ENCODE data around the gene FGF12. TPM values are rescaled to one million over a fixed set of nuclear protein-coding genes. Genes with fewer than 3 reads are reported as not detected.

The FGF12 gene
- total and polyA plus RNA-seq, 2 experiments from 2014 or later = not detected

DNA sequence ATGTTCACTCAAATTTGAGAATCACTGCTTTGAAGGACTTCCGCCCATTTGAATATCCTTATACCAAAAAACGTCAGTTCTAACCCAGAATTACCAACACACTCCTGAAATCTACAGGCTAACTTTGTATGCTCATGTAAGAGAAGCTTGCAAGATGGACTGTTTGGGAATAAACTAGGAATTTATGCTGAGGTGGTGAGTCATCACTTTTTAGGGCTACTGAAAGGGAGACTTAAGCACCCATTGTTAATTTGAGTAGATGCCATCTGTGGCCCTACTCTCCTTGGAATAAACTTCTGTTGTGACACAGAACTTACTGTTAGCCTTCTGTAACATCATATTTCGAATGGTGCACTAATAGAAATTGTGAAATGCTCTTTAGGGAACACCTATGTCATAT is 74.6 kb downstream of the FGF12 start:
- no peak overlapping the region for H3K4me2 ChIP-seq (ENCODE audit: unreplicated experiment)
- no peak overlapping the region for H2AFZ ChIP-seq
- no peaks in the 10 kb centered on the region for H3K36me3 ChIP-seq (ENCODE audit: low read depth)
- no peak for DNase-seq
- H4K20me1 ChIP-seq (ENCODE audit: insufficient read depth) = no peaks in the 10 kb centered on the region
- no peaks in the 10 kb centered on the region for H3K79me2 ChIP-seq (ENCODE audit: insufficient read depth)
- H3K27me3 ChIP-seq (replicated peaks; ENCODE audit: insufficient read depth) = no peaks in the 10 kb centered on the region
- no peaks in the 10 kb centered on the region for H3K9me2 ChIP-seq (ENCODE audit: insufficient read depth)
- H3F3A ChIP-seq (ENCODE audit: insufficient read depth) = no peaks in the 10 kb centered on the region
- no peak overlapping the region for H3K27ac ChIP-seq
- H3K4me3 ChIP-seq = no peak overlapping the region
- H3K4me1 ChIP-seq (ENCODE audit: insufficient read depth) = no peaks in the 10 kb centered on the region
- peaks cover 4% of the 10 kb centered on the region for H3K9me3 ChIP-seq (ENCODE audit: low read depth)
- in situ Hi-C loops (cut with MboI) = no loop called here
- H3K9ac ChIP-seq = no peak overlapping the region
- TF ChIP-seq EZH2 (IDR thresholded peaks at IDR 0.05; ENCODE audit: insufficient read depth, poor library complexity, severe bottlenecking) = no peak
- TF ChIP-seq EZH2phosphoT487 (IDR thresholded peaks at IDR 0.05; ENCODE audit: insufficient read depth, low read depth) = no peak
- 5 to 16% methylated on average over 3 of the region's 3 CpGs for WGBS, 2 experiments (ENCODE audit: low coverage in 1 of 2, low lambda C conversion rate in 2 of 2, missing lambda C conversion rate in 2 of 2)

DNA sequence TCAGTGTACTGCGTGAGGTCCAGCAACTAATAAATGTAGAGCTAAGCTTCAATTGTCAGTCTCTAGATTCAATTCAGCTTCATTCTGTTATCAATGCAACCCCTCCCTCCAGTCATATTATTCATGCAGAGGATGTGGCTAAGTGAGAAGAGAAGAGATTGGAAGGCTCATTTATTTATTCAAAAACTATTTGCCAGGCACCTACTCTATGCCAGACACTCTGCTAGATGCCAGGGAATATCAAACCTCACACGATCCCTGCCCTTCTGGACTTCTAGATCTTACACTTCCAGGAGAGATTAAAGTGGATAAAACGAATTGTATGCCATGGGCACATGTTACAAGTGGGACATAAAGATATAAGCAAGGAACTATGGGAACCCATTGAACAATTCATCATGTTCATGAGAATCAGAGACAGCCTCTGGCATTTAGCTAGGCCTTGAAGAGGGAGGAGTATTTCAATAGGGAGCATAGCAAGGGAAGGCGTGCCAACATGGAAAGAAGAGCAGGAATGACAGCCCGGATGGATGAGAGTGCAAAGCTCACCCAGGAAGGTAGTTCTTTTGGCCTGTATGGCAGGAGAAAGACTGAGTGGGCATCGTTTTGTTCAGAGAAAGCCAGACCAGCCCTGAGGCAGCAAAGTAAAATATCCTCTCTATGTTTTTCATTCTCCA is 75.4 kb downstream of the FGF12 start:
- H4K20me1 ChIP-seq (ENCODE audit: insufficient read depth) = no peaks in the 10 kb centered on the region
- H3K9me3 ChIP-seq (ENCODE audit: low read depth) = no peaks in the 10 kb centered on the region
- H2AFZ ChIP-seq = no peak overlapping the region
- no peaks in the 10 kb centered on the region for H3K27me3 ChIP-seq (replicated peaks; ENCODE audit: insufficient read depth)
- no peak for TF ChIP-seq EZH2phosphoT487 (IDR thresholded peaks at IDR 0.05; ENCODE audit: insufficient read depth, low read depth)
- no peaks in the 10 kb centered on the region for H3K36me3 ChIP-seq (ENCODE audit: low read depth)
- no peak overlapping the region for H3K4me2 ChIP-seq (ENCODE audit: unreplicated experiment)
- no peaks in the 10 kb centered on the region for H3K4me1 ChIP-seq (ENCODE audit: insufficient read depth)
- no peak overlapping the region for H3K4me3 ChIP-seq
- 10 to 14% methylated on average over 6 of the region's 6 CpGs for WGBS, 2 experiments (ENCODE audit: low coverage in 1 of 2, low lambda C conversion rate in 2 of 2, missing lambda C conversion rate in 2 of 2)
- in situ Hi-C loops (cut with MboI) = no loop called here
- no peaks in the 10 kb centered on the region for H3F3A ChIP-seq (ENCODE audit: insufficient read depth)
- H3K27ac ChIP-seq = no peak overlapping the region
- no peak overlapping the region for H3K9ac ChIP-seq
- DNase-seq = no peak
- no peaks in the 10 kb centered on the region for H3K9me2 ChIP-seq (ENCODE audit: insufficient read depth)
- H3K79me2 ChIP-seq (ENCODE audit: insufficient read depth) = no peaks in the 10 kb centered on the region

DNA sequence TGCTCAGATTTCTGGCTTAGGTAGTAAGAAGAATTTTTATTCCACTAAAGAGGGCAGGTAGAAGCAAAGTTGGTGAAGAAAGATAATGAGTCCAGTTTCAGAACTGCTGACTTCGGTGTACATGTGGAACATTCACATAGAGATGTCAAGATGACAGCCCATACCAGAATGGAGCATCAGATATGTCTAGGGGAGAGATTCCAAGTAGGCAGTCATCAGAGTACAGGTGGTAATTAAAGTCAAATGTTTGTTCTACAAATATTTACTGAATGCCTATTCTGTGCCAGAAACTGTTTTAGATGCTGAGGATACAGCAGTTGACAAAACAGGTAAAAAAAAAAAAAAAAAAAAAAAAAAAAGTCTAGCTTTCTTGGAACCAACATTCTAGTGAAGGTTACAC is 81.9 kb downstream of the FGF12 start:
- H3K36me3 ChIP-seq (ENCODE audit: low read depth) = no peaks in the 10 kb centered on the region
- no peak for DNase-seq
- no peaks in the 10 kb centered on the region for H3K9me3 ChIP-seq (ENCODE audit: low read depth)
- no peak overlapping the region for H3K4me2 ChIP-seq (ENCODE audit: unreplicated experiment)
- TF ChIP-seq EZH2phosphoT487 (IDR thresholded peaks at IDR 0.05; ENCODE audit: insufficient read depth, low read depth) (no peak), EZH2 (IDR thresholded peaks at IDR 0.05; ENCODE audit: insufficient read depth, poor library complexity, severe bottlenecking) (no peak)
- H2AFZ ChIP-seq = no peak overlapping the region
- 7 to 16% methylated on average over 1 of the region's 1 CpG for WGBS, 2 experiments (ENCODE audit: low coverage in 1 of 2, low lambda C conversion rate in 2 of 2, missing lambda C conversion rate in 2 of 2)
- no peaks in the 10 kb centered on the region for H4K20me1 ChIP-seq (ENCODE audit: insufficient read depth)
- no peak overlapping the region for H3K4me3 ChIP-seq
- no peaks in the 10 kb centered on the region for H3K79me2 ChIP-seq (ENCODE audit: insufficient read depth)
- H3K27me3 ChIP-seq (replicated peaks; ENCODE audit: insufficient read depth) = no peaks in the 10 kb centered on the region
- H3K27ac ChIP-seq = no peak overlapping the region
- no peaks in the 10 kb centered on the region for H3F3A ChIP-seq (ENCODE audit: insufficient read depth)
- no peak overlapping the region for H3K9ac ChIP-seq
- H3K9me2 ChIP-seq (ENCODE audit: insufficient read depth) = no peaks in the 10 kb centered on the region
- H3K4me1 ChIP-seq (ENCODE audit: insufficient read depth) = no peaks in the 10 kb centered on the region
- in situ Hi-C loops (cut with MboI) = no loop called here

DNA sequence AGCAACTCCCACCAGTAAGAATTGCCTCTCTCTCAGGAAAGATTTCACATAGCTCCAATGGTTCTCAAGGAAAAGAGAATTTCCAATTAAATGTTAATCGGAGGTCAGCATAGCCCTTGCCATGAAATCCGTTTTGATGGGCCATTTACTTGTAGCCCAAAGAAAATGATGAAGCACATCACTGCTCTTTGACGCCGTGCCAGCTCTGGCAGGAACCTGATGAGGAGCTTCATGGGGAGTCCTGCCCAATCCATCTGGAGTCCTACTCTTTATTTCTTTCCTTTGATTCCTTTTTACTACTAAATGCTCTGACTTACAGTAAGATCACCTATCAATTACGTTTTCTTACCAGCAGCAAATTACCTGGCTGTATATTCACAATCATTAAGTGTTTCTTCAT is 84.7 kb downstream of the FGF12 start:
- H3K27ac ChIP-seq = no peak overlapping the region
- no peaks in the 10 kb centered on the region for H3K9me3 ChIP-seq (ENCODE audit: low read depth)
- no peaks in the 10 kb centered on the region for H4K20me1 ChIP-seq (ENCODE audit: insufficient read depth)
- no peaks in the 10 kb centered on the region for H3K9me2 ChIP-seq (ENCODE audit: insufficient read depth)
- H3F3A ChIP-seq (ENCODE audit: insufficient read depth) = no peaks in the 10 kb centered on the region
- no peak overlapping the region for H3K4me2 ChIP-seq (ENCODE audit: unreplicated experiment)
- in situ Hi-C loops (cut with MboI) = no loop called here
- WGBS, 2 experiments (ENCODE audit: low coverage in 1 of 2, low lambda C conversion rate in 2 of 2, missing lambda C conversion rate in 2 of 2) = 19% methylated on average over 5 of the region's 5 CpGs
- no peak overlapping the region for H3K9ac ChIP-seq
- H3K4me1 ChIP-seq (ENCODE audit: insufficient read depth) = no peaks in the 10 kb centered on the region
- no peak overlapping the region for H3K4me3 ChIP-seq
- no peak for TF ChIP-seq EZH2phosphoT487 (IDR thresholded peaks at IDR 0.05; ENCODE audit: insufficient read depth, low read depth)
- TF ChIP-seq EZH2 (IDR thresholded peaks at IDR 0.05; ENCODE audit: insufficient read depth, poor library complexity, severe bottlenecking) = no peak
- no peaks in the 10 kb centered on the region for H3K79me2 ChIP-seq (ENCODE audit: insufficient read depth)
- no peak for DNase-seq
- no peak overlapping the region for H2AFZ ChIP-seq
- H3K27me3 ChIP-seq (replicated peaks; ENCODE audit: insufficient read depth) = no peaks in the 10 kb centered on the region
- no peaks in the 10 kb centered on the region for H3K36me3 ChIP-seq (ENCODE audit: low read depth)

DNA sequence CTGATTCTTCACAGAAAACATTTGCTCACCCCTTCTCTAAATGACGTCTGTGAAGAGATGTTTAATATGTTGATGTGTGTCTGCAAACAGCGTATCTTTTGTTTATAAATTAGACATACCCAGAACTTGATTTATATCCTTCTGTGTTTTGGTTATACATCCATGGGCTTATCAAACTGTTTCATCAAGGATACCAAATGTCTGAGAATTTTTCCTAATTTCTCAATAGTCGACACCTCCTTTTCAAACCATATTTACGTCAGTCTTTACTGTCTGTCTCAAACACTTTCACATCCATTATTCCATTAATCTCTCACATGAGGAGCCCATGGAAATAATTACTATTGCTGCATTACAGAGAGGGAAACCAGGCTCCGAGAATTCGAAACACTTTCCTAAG is 85.4 kb downstream of the FGF12 start:
- Histone ChIP-seq H4K20me1 (ENCODE audit: insufficient read depth) (no peaks in the 10 kb centered on the region), H3K9me3 (ENCODE audit: low read depth) (no peaks in the 10 kb centered on the region), H2AFZ (no peak overlapping the region), H3K36me3 (ENCODE audit: low read depth) (no peaks in the 10 kb centered on the region), H3K4me3 (no peak overlapping the region), H3K4me1 (ENCODE audit: insufficient read depth) (no peaks in the 10 kb centered on the region), H3K27ac (no peak overlapping the region), H3F3A (ENCODE audit: insufficient read depth) (no peaks in the 10 kb centered on the region), H3K79me2 (ENCODE audit: insufficient read depth) (no peaks in the 10 kb centered on the region), H3K4me2 (ENCODE audit: unreplicated experiment) (no peak overlapping the region), H3K9ac (no peak overlapping the region), H3K27me3 (replicated peaks; ENCODE audit: insufficient read depth) (no peaks in the 10 kb centered on the region), H3K9me2 (ENCODE audit: insufficient read depth) (no peaks in the 10 kb centered on the region)
- in situ Hi-C loops (cut with MboI) = no loop called here
- WGBS, 2 experiments (ENCODE audit: low coverage in 1 of 2, low lambda C conversion rate in 2 of 2, missing lambda C conversion rate in 2 of 2) = 31 to 33% methylated on average over 6 of the region's 6 CpGs
- DNase-seq = no peak
- TF ChIP-seq EZH2 (IDR thresholded peaks at IDR 0.05; ENCODE audit: insufficient read depth, poor library complexity, severe bottlenecking) (no peak), EZH2phosphoT487 (IDR thresholded peaks at IDR 0.05; ENCODE audit: insufficient read depth, low read depth) (no peak)
